Uterus (tissue), 2 donors: Measurements from ENCODE around the gene NUDT7.

Source experiments
- CTCF ChIP-seq, 4 experiments: fragments of 200-600 bp in 2 of 4; fragments of 450-650 bp in 2 of 4; sonication (generic) in 2 of 4; IDR thresholded peaks; one replicate each; pipeline ENCODE4 v1.5.1; 2016 to 2019; ENCODE audit warnings: antibody characterized with exemption in 4 of 4, mild to moderate bottlenecking in 2 of 4, moderate library complexity in 1 of 4
- POLR2A ChIP-seq, 2 donors: fragments of 450-650 bp; IDR thresholded peaks; one replicate each; pipeline ENCODE4 v1.6.1; 2016; ENCODE audit warnings: antibody characterized with exemption in 2 of 2, mild to moderate bottlenecking in 1 of 2, moderate library complexity in 1 of 2

- TF ChIP-seq POLR2A (IDR thresholded peaks at IDR 0.05) (no peak), CTCF (IDR thresholded peaks at IDR 0.05) (no peak)
Measured at GRCh38 chr16:77789085-77790008, 67.0 kb downstream of the NUDT7 start.
